ENCODE data around the gene IQCK. TPM values are rescaled to one million over a fixed set of nuclear protein-coding genes. Genes with fewer than 3 reads are reported as not detected.

The IQCK gene
- total RNA-seq, 1 experiment from 2014 or later = 15.5 TPM

GRCh38 chr16:19835968-19836421, 117.9 kb downstream of the IQCK start:
- ATAC-seq = no peak
- intact Hi-C loops (cut with micrococcal nuclease; ENCODE audit: unreplicated experiment) = no loop called here

GRCh38 chr16:19837331-19837980, 119.4 kb downstream of the IQCK start:
- Histone ChIP-seq H3K4me1 (ENCODE audit: control insufficient read depth, insufficient read depth, low read length) (no peaks in the 10 kb centered on the region), H3K27me3 (ENCODE audit: control insufficient read depth, insufficient read depth, low read length) (no peaks in the 10 kb centered on the region), H3K27ac (ENCODE audit: low read length) (no peak overlapping the region), H3K36me3 (ENCODE audit: control insufficient read depth, insufficient read depth, low read length) (no peaks in the 10 kb centered on the region), H3K9me3 (ENCODE audit: control insufficient read depth, insufficient read depth, low read depth, low read length) (no peaks in the 10 kb centered on the region), H3K4me3 (ENCODE audit: low read depth in 2 of 2, low read length in 2 of 2) (no peak overlapping the region)
- TF ChIP-seq TCF7L2 (IDR thresholded peaks at IDR 0.05; ENCODE audit: low read depth, low read length) = no peak
- no peak for TF ChIP-seq SIN3A (IDR thresholded peaks at IDR 0.05; ENCODE audit: borderline replicate concordance, insufficient read depth, low read depth, low read length)
- no peak for TF ChIP-seq CTCF (IDR thresholded peaks at IDR 0.05)
- no peak for TF ChIP-seq REST (IDR thresholded peaks at IDR 0.05; ENCODE audit: insufficient read depth in 1 of 2, low read depth in 2 of 2, low read length in 1 of 2)
- no peak for TF ChIP-seq POLR2AphosphoS5 (IDR thresholded peaks at IDR 0.05; ENCODE audit: low read depth, low read length)
- no TSS peak for BruUV-seq (replicated peaks)
- ChIA-PET POLR2A (no interaction called here), CTCF (interaction anchor here (0.6 to 0.9 kb wide), 2 partner anchors 62 to 221 kb away, joined by 3 to 4 read pairs; no protein-coding TSS in a partner anchor)
- ATAC-seq = no peak
- intact Hi-C loops (cut with micrococcal nuclease; ENCODE audit: unreplicated experiment) (no loop called here), in situ Hi-C loops (cut with HindIII; ENCODE audit: low pct_unique_long_range_greater_than_20kb, low sequenced_read_pairs) (no loop called here)
- no peak for DNase-seq (ENCODE audit: low read depth, low spot score)

More at GRCh38 chr16:19835968-19836421, 117.9 kb downstream of the IQCK start:
- no peak for DNase-seq (ENCODE audit: low read depth, low spot score)
- Histone ChIP-seq H3K36me3 (ENCODE audit: control insufficient read depth, insufficient read depth, low read length) (no peaks in the 10 kb centered on the region), H3K4me3 (ENCODE audit: low read depth in 2 of 2, low read length in 2 of 2) (no peak overlapping the region), H3K4me1 (ENCODE audit: control insufficient read depth, insufficient read depth, low read length) (no peaks in the 10 kb centered on the region), H3K27ac (ENCODE audit: low read length) (no peak overlapping the region), H3K9me3 (ENCODE audit: control insufficient read depth, insufficient read depth, low read depth, low read length) (no peaks in the 10 kb centered on the region), H3K27me3 (ENCODE audit: control insufficient read depth, insufficient read depth, low read length) (no peaks in the 10 kb centered on the region)
- POLR2A ChIA-PET = no interaction called here
- CTCF ChIA-PET = no interaction called here
- no TSS peak for BruUV-seq (replicated peaks)
- in situ Hi-C loops (cut with HindIII; ENCODE audit: low pct_unique_long_range_greater_than_20kb, low sequenced_read_pairs) = no loop called here
- no peak for TF ChIP-seq POLR2AphosphoS5 (IDR thresholded peaks at IDR 0.05; ENCODE audit: low read depth, low read length)
- TF ChIP-seq CTCF (IDR thresholded peaks at IDR 0.05) = no peak
- TF ChIP-seq TCF7L2 (IDR thresholded peaks at IDR 0.05; ENCODE audit: low read depth, low read length) = no peak
- no peak for TF ChIP-seq REST (IDR thresholded peaks at IDR 0.05; ENCODE audit: insufficient read depth in 1 of 2, low read depth in 2 of 2, low read length in 1 of 2)

Data from Panc1 (cell line).